Measurements from ENCODE around the gene LMF1.

LMF1 gene

DNA sequence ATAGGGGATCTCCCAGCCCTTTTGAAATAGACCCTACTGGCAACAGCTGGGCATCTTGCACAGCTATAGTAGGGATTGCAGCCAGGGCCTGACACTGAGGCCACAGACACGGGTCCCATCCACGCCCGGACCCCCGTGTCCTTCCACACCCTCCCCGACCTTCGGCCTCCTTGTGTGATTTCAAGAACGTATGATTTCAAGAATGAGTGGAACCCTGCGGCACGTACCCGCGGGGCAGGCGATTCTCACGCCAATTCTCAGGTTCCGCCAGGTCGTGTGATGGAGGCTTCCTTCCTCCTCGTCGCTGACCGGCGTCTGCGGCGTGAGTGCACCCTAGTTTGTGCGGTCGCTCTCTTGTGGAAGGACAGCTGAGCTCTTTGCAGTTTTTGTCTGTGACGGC, 114.0 kb downstream of the LMF1 start:
- no peak for DNase-seq

DNA sequence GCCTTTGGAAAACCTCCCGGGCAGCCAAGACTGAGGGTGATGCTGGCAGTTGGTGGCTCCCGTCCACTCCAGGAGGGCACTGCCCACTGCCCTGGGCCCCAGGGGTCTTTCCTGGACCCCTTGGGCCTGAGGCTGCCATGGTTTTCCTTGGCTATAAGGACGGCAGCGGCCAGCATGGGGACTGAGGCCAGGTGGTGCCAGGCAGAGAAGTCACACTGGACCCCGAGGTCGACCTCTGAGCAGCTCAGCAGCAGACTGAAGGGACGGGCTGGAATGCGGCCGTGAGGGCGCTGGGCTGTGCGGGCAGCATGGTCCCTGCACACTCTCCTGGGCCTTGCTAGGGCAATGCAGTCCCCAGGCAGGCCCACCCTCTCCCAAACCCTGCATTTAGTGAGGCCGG, 114.7 kb downstream of the LMF1 start:
- DNase-seq: no peak

DNA sequence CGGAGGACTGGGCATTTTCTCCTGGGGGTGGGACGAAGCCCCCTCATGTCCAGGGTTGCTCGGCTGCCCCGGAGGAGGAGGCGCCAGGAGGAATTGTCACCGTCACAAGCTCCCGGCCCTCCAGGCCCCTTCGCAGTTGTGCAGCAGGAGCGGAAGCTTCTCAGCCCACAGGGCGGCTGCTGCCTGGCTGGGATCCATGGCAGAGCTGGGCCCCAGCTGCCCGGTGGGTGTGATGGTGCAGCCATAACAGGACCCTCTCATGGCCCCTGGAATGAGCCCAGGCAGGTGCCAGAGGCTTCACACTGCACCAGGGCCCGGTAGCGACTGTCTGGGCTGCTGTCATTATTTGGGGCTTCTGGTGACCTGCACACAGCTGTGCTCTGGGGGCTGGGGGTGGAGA, 115.3 kb downstream of the LMF1 start:
- no peak for DNase-seq

DNA sequence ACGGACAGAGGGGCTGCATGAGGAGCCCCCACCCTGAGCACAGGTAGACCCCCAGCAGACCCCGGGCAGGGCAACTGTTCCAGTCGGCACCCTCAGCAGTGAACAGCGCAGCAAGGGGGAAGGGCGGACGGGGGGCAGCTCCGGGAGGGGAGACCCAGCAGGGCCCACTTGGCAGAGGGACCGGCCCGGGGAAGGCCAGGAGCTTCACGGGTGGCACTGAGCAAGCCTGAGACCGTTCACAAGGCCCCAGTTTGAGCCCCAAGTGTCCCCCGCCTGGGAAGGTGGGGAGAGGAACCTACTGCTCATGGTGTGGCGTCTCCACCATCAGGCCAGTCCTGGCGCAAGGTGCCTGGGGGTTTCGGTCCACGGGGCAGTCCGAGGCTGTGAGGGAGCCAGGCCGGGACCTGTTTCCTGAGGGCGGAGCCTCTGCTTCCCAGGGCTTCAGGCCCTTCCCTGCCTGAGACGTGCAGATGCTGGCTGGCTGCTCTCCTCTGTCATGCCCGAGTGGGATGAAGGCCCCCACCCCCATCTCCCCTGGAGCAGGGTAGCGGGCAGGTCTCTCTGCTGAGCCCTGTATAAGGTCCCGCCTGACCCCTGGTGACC, 115.9 kb downstream of the LMF1 start:
- DNase-seq: no peak

DNA sequence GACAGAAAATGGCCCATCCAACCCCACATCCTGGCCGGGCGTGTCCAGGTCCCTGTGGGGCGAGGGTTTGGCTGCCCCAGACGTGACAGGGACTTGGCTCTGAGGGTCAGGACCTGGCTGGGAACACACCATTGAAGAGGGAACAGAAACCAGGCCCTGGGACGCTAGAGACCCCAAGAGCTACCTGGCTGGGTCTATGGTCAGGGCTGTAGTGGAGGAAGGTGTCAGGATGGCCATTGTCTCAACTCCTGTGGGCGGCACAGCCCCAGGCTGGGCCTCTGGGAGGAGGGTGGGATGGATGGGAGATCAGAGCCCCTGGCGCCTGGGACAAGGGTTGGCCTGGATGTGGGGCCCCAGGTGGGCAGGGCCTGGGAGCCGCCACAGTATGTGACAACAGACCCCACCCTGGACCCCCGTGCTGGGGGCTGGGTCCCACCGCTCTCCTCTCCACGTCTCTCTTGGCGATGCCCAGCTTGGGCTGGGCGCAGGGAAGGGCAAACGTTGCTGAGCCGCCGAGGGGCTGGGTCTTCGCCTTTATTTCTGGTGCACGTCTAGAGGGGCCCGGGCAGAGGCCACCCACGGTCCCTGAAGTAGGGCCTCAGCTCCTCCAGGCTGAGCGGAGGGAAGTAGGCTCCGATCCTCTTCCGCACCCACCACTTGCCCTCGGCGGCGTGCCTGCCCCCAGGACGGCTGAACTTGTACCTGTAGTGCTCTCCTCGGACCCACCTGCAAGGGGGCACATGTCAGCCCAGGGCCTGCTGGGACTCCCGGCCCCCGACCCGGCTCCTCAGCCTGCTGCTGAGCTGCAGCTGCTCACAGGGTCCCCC, 116.6 kb downstream of the LMF1 start:
- DNase-seq: no peak

DNA sequence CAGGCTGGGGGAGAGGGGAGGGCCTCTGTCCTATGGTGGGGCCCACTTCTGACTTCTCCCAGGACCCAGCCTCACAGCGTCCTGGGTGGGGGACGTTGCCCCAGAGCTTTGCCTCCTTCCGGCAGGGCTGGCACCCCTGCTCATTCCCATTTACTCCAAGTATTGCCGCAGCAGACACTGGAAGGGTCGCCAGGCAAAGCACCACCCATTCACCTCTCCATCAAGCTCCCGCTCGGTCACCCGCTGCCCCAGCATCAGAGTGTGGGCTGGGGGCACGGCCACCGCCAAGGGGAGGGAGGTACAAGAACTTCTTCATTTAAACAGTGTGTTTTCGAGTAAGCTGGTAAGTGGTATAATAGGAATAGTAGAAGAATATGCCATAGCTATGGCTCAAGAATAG, 117.5 kb downstream of the LMF1 start:
- no peak for DNase-seq

DNA sequence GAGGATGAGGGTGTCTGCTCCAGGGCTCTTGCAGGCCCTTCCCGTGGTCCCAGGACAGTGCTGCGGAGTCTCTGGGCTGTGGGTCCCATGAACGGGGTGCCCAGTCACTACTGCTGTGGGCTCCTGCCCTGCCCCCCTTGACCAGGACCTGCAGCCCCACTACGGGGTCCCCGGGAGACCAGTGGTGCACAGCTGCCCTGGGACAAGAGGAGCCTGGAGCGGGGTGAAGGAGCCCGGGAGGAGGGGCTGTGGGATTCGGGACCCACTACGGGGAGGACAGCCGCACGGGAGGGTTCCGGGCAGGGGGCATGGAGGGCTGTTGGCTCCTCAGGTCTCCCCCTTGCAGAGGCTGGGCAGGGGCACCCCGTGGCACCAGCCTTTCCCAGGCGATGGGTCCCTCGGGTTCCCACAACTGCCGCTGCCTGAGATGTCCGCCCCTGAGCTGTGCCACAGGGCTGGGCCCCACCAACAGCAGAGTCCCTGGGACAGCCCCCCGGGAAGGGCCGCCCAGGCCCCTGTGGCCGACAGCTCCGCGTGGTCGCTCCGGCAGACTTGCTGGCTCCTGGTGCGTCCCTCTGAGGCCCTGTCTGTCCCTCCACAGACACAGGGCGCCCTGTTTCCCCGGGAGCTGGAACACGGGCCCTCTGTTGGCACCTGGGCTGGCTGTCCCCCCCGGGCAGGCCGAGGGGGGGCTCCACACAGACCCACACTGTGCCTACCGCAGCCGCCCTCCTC, 118.2 kb downstream of the LMF1 start:
- DNase-seq: no peak

DNA sequence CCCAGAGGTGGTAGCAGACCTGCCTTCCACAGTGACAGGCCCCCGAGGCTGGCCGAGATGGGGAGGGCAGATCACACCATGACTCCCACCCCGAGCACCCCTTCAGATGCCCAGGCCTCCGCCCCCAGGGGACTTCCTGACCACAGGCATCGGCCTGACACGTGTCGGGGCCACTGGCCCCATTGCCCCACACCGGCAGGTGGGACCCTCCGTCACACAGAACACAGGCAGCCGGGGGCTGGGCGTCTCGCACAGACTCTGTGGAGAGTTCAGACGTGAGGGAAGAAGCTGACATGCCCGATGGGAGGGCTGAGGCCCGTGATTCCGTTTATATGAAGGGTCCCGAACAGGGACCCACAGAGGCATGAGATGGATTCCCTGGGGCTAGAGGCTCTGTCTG, 118.9 kb downstream of the LMF1 start:
- DNase-seq: no peak

DNA sequence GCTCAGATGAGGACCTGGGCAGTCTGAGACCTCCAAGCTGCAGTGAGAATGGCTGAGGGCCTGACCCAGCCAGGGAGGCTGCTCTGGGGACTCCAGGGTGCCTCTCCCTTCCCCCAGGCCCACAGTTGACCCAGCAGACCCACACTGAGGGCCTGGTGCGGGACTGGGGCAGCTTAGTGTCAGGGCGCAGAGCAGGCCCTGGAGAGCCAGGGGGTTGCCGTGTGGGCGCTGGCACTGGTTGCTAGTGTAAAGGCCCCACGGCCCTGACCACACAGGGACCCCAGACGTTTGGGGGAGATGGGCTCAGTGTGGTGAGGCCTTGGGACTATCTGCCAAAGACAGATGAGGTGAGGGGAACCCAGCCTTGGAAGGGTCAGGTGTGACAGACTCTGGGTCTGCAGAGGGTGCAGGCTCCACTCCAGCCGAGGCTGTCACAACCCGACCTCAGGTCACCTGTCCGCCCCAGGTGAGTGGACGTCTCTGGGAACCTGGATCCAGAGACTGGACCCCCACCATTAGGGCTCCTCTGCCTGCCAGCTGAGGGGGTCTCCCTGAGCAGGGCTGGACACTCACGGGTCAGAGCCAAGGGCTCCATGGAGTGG, 119.5 kb downstream of the LMF1 start:
- no peak for DNase-seq

DNA sequence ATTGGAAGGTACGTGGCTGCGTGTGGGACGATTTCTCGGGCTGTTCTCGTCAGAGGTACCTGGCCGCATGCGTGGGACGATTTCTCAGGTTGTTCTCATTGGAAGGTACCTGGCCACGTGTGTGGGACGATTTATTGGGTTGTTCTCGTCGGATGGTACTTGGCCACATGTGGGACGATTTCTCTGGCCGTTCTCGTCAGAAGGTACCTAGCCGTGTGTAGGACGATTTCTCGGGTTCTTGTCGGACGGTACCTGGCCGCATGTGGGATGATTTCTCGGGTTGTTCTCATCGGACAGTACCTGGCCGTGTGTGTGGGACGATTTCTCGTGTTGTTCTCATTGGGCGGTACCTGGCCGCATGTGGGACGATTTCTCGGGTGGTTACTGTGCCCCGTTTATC, 120.1 kb downstream of the LMF1 start:
- no peak for DNase-seq

DNA sequence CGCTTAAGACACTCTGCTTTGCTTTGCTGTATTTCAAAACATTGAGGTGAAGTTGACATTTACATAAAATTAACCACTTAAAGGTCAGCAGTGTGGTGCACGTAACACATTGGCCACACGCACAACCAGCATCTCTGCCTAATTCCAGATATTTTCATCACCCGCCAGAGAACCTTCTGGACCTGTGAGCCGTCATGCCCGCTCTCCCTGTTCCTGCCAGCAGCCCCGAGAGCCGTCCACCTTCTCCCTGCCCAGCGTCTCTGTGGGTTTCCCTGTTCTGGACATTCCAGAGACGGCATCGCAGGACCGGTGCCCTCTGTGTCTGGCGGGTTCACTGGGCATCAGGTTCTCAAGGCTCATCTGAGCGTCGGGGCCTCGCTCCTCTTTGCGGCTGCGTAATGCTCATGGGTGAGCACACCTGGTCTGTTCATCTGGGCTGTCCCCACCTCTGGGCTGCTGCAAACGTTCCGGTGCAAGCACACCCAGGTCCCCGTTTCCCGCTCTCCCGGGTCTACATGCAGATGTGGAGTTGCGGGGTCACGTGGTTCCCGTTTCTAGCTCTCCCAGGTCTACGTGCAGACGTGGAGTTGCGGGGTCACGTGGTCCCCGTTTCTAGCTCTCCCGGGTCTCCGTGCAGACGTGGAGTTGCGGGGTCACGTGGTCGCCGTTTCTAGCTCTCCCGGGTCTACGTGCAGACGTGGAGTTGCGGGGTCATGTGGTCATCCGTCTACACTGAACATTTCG, 122.1 kb downstream of the LMF1 start:
- DNase-seq: no peak

DNA sequence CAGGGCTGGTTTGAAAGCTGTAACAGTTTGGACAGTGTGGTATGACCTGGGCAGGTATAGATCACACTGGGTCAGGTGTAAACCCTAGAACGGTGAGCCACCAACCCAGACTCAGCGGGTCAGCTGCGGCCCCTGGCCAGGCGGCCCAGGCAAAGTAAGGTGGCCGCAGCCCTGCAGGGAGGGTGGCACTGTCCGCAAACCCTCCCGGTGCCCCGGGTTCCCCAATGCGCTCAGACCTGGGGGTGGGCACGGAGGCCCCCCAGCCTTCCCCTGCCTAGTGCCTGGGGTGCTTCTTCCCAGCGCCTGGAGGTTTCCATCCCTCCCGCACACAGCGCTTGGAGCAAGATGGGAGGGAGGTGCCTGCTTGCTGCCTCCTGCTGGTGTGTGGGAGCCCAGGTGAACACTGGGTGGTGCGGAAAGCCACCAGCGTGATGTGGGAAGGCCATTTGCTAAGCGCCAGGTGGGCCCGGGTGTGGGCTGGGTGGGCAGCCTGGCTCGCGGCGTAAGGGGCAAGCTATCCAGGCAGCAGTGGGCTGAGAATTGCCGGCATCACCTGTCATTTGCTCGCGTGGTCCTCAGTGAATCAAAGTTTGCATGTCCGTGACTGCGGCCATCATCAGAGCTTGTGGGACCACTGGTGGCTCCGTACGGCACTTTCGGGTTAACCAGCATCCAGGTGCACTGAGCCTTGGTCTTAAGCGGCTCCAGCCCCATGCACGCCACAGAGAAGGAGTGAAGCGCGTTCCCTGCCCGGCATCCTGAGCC, 122.9 kb downstream of the LMF1 start:
- no peak for DNase-seq

DNA sequence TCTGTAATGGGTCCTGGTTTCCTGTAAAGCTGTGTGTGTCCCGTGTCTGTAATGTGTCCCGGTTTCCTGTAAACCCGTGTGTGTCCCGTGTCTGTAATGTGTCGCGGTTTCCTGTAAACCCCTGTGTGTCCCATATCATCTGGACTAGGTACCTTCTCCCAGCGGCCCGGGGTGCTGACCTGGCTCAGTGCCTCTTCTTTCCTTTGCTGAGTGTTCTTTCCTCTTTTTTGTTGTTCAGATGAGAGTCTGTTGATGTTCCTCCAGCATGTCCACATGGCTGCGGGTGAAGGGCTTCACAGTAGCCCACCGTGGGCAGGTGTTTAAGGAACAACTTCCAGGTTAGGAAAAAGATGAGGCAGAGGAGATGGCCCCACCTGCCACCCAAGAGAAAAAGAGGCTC, 123.6 kb downstream of the LMF1 start:
- DNase-seq: no peak

DNA sequence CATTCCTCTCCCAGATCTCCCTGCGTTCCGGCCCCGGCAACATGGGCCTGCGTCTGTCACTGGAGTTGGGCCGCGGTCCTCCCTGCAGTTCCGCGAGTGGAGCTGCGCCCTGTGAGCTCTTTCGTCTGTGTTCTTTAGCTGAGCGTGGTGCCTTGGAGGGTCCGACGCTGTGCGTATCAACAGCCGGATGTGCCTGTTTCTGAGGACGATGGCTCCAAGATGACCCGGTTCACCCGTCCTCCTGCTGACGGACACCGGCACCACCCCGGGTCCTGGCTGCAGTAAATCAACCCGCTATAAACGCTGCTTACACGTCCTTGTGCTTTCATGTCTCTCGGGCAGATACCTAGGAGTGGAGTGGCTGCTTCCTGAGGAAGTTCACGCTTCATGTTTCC, 125.4 kb downstream of the LMF1 start:
- DNase-seq: no peak

DNA sequence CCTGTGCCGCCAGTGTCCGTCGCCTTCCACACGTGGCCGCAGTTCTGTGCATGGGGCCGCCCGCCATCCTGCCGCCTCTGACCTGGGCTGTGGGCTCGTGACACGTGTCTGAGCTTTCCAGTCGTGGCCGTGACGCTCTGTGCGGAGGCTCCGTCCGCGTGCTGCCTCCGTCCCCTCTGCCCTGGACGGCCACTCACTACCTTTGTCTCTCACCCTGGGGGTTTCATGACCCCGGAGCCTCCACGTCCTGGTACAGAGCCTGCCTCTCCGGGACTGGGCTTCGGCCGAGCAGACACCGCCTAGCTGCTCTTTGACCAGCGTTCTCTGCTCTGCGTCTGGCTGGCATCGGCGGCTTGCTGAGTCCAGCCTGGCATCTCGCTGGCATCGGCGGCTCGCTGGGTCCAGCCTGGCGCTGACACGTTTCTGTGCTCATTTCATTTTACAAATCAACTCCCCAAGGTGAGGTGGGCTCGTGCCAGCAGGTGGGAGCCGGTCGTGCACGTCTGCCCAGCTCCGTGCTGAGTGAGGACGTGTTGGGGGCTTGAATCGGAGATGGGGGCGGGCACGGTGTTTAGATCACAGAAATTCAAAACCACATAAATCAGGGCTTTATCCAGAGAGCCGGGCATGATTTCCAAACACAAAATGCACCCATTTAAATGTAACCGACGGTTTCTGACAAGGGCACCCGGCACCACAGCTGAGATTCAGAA, 126.0 kb downstream of the LMF1 start:
- DNase-seq: no peak

DNA sequence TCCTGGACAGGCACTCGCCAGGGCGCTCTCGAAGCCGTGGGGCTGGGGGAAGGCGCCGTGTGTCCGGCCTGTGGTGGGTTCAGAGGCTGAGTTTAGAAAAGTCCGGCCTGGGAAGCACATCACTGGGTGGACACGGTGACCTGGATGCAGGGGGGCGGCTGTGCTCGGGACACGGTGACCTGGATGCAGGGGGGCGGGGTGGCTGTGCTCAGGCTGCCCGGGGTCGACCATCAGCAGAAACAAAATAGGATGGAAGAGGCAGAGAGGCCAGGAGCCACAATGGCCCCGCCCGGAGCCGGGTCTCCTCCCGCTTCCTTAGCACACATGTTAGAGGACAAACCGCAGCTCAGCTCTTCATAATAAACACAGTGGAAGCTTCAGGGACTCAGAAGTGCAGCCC, 127.0 kb downstream of the LMF1 start:
- no peak for DNase-seq

DNA sequence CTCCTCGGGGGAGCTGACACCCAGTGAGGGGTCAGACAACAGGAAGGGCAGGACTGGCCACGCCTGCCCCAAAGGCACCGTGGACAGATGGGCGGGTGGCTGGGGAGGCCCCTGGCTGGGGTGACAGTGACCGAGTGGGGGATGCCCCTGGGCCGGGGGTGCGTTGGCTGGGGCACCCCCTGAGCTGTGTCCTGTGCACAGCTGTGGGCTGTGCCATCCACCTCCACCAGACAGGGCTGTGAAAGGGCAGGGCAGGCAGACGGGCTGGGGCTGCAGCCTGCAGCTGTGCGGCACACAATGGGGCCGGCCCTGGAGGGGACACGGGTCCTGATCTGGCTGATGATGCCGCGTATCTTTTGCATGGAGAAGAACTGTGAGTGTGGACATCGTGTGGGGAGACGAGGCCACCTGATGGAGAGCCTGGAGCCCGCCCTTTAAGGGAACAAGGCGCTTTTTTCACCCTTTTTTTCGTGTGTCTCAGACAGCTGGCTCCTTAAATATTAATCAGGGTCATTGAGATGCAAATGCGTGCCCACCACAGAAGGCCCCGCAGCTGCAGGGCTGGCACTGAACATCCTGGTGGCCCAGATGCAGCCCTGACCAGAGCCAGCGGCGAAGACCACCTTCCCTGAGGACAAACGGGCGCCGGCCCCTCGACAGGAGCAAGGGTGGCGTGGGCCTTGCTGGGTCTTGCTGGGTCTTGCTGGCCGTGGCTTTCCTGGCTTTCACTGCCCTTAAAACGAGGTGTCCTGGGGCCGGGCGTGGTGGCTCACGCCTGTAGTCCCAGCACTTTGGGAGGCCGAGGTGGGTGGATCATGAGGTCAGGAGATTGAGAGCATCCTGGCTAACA, 127.8 kb downstream of the LMF1 start:
- DNase-seq: no peak

DNA sequence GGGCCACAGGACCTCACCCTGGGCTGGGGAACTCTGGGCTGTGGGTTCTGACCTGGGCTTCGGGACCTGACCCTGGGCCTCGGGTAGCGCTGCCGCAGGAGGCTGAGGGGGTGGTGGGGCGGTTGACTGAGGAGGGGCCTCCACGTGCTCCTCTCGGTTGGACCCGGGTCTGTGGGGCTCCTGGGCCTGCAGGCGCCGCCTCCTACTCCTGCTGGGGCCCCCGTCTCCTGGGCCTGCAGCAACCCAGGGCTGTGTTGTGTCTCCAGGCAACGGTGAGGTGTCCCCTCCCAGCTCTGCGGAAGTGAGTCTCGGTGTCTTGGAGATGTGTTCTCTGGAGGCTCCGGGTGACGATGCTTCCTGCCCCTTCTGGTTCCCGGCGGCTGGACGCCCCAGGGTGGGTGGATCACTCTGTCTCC, 128.7 kb downstream of the LMF1 start:
- no peak for DNase-seq

DNA sequence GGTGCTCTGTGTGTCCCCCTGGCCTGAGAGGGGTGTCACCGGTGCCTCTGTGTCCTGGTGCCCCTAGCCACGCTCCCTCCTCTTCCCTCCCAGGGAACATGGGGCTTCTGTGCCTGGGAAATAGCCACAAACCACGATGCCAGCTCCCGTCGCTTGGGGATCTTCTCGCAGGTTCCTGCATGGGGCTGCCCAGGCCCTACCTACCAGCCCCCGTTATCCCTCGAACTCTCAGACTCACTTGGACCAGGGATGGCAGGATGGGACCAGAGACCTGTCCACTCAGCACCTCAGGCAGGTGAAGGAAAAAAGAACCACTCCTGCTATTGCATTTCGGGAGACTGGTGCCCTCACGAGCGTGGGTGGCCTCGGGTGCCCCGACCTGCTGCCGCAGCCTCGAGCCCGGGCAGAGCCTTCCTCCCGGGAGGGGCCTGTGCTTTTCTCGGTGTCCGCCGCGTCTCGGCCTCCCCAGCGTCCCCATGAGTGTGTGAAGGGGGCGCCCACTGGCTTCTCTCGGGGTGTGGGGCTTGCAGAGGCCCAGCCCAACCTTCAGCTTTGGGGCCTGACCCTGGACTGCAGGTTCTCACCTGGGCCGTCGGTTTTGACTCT, 129.2 kb downstream of the LMF1 start:
- no peak for DNase-seq
